Erythroblast (primary cell): ENCODE measurements around the gene PCK1.

Experiments
- GATA1 ChIP-seq: IDR thresholded peaks from 2 replicates; pipeline ENCODE4 v1.6.1; 2011; ENCODE audit warnings: low read depth, mild to moderate bottlenecking, control low read depth, low read length, moderate library complexity
- POLR2A ChIP-seq: IDR thresholded peaks from 2 replicates; pipeline ENCODE4 v1.6.1; 2011; ENCODE audit warnings: mild to moderate bottlenecking, low read length

- TF ChIP-seq POLR2A (no peak), GATA1 (no peak)
These were observed 55.4 kb downstream of the PCK1 start for GRCh38 chr20:57616143-57616951.
